HepG2 (cell line): Measurements from ENCODE around the gene BOLL. TPM values are rescaled to one million over a fixed set of nuclear protein-coding genes. Genes with fewer than 3 reads are reported as not detected.

Experiments used
- FOXC1 ChIP-seq: sonication (generic); formaldehyde crosslinking; IDR thresholded peaks from 2 replicates; pipeline ENCODE4 v1.8.0; 2022; ENCODE audit warnings: mild to moderate bottlenecking, missing genetic modification reagents, borderline replicate concordance
- FOXJ3 ChIP-seq: sonication (generic); formaldehyde crosslinking; IDR thresholded peaks from 2 replicates; pipeline ENCODE4 v1.4.0; 2020; ENCODE audit warnings: missing genetic modification reagents, mild to moderate bottlenecking, borderline replicate concordance
- KLF16 ChIP-seq, 2 experiments: sonication (generic) in 1 of 2; formaldehyde crosslinking in 1 of 2; IDR thresholded peaks; 2 replicates each; pipeline versions ENCODE4 v1.6.1 to v1.8.0; 2016 to 2023; ENCODE audit warnings: missing genetic modification reagents in 2 of 2, missing compliant biosample characterization in 1 of 2
- MAZ ChIP-seq, 2 experiments: sonication (generic) in 1 of 2; formaldehyde crosslinking in 1 of 2; IDR thresholded peaks; 2 replicates each; pipeline versions ENCODE4 v1.5.0 to v1.6.1; 2012 to 2020; ENCODE audit warnings: low read depth in 2 of 2, mild to moderate bottlenecking in 2 of 2, borderline replicate concordance in 1 of 2, improper control_type of control experiment in 1 of 2, low read length in 1 of 2, missing genetic modification reagents in 1 of 2, moderate library complexity in 1 of 2
- NFYB ChIP-seq: sonication (generic); formaldehyde crosslinking; IDR thresholded peaks from 2 replicates; pipeline ENCODE4 v1.4.0; 2020; ENCODE audit warnings: missing genetic modification reagents
- PAF1 ChIP-seq: IDR thresholded peaks from 2 replicates; pipeline ENCODE4 v1.6.1; 2016; ENCODE audit warnings: missing genetic modification reagents, missing compliant biosample characterization
- RXRA ChIP-seq: sonication (generic); formaldehyde crosslinking; IDR thresholded peaks from 2 replicates; pipeline ENCODE4 v1.5.1; 2020; ENCODE audit warnings: missing genetic modification reagents
- TGIF2 ChIP-seq: IDR thresholded peaks from 2 replicates; pipeline ENCODE4 v1.6.1; 2016; ENCODE audit warnings: control low read depth, missing compliant biosample characterization
- TOE1 ChIP-seq: sonication (generic); formaldehyde crosslinking; IDR thresholded peaks from 2 replicates; pipeline ENCODE4 v1.4.0; 2020; ENCODE audit warnings: mild to moderate bottlenecking, missing genetic modification reagents
- ZFP90 ChIP-seq: sonication (generic); formaldehyde crosslinking; IDR thresholded peaks from 2 replicates; pipeline ENCODE4 v1.8.0; 2022; ENCODE audit warnings: missing genetic modification reagents, mild to moderate bottlenecking, inconsistent platforms, borderline replicate concordance
- ZFY ChIP-seq: sonication (generic); formaldehyde crosslinking; IDR thresholded peaks from 2 replicates; pipeline ENCODE4 v1.4.0; 2020; ENCODE audit warnings: missing genetic modification reagents
- ZNF225 ChIP-seq: sonication (generic); formaldehyde crosslinking; IDR thresholded peaks from 2 replicates; pipeline ENCODE4 v1.4.0; 2020; ENCODE audit warnings: mild to moderate bottlenecking, missing genetic modification reagents
- ZNF598 ChIP-seq: sonication (generic); formaldehyde crosslinking; IDR thresholded peaks from 2 replicates; pipeline ENCODE4 v1.5.1; 2020; ENCODE audit warnings: mild to moderate bottlenecking, missing genetic modification reagents, borderline replicate concordance
- ZSCAN21 ChIP-seq: sonication (generic); formaldehyde crosslinking; IDR thresholded peaks from 2 replicates; pipeline ENCODE4 v1.8.0; 2022; ENCODE audit warnings: mild to moderate bottlenecking, missing genetic modification reagents, moderate library complexity, borderline replicate concordance
- polyA plus RNA-seq, 8 experiments: library from polyadenylated mRNA; depleted of rRNA in 3 of 8; stranded (reverse) in 7 of 8; unstranded in 1 of 8; fragments of >200 nt; fragmentation: Illumina TruSeq in 4 of 8; extraction: Trizol in 4 of 8; gene quantifications; 2 replicates each; pipeline versions ENCODE4 v1.2.1 to v1.2.3, GENCODE V29; 2011 to 2016; ENCODE audit warnings: low read depth in 4 of 8, missing spikeins in 1 of 8, mixed read lengths in 1 of 8; ENCODE audit not compliant: insufficient read depth in 1 of 8
- total RNA-seq, 5 experiments: library from RNA; depleted of rRNA; stranded (reverse); fragments of >200 nt; fragmentation: Illumina TruSeq; extraction: Trizol; gene quantifications; 2 replicates each; pipeline ENCODE4 v1.2.3, GENCODE V29; 2016; ENCODE audit warnings: low read depth in 1 of 5
- TF ChIP-seq, protein P1 (sequence below): sonication (generic); formaldehyde crosslinking; IDR thresholded peaks from one replicate; pipeline ENCODE4 v1.5.1; 2020; ENCODE audit warnings: mild to moderate bottlenecking, missing genetic modification reagents; ENCODE audit errors: not compliant biosample characterization
- TF ChIP-seq, protein P2 (sequence below): sonication (generic); formaldehyde crosslinking; conservative IDR thresholded peaks from 2 replicates; pipeline ENCODE4 v1.4.0; 2020; ENCODE audit warnings: missing genetic modification reagents
- TF ChIP-seq, protein P3 (sequence below): IDR thresholded peaks from 2 replicates; pipeline ENCODE4 v1.6.1; 2016; ENCODE audit warnings: missing compliant biosample characterization, missing genetic modification reagents, borderline replicate concordance

BOLL gene
- total and polyA plus RNA-seq, 2 of the 13 experiments (the other 11 are each of a cell fraction or from before 2014, with no cell fraction given) = not detected

DNA sequence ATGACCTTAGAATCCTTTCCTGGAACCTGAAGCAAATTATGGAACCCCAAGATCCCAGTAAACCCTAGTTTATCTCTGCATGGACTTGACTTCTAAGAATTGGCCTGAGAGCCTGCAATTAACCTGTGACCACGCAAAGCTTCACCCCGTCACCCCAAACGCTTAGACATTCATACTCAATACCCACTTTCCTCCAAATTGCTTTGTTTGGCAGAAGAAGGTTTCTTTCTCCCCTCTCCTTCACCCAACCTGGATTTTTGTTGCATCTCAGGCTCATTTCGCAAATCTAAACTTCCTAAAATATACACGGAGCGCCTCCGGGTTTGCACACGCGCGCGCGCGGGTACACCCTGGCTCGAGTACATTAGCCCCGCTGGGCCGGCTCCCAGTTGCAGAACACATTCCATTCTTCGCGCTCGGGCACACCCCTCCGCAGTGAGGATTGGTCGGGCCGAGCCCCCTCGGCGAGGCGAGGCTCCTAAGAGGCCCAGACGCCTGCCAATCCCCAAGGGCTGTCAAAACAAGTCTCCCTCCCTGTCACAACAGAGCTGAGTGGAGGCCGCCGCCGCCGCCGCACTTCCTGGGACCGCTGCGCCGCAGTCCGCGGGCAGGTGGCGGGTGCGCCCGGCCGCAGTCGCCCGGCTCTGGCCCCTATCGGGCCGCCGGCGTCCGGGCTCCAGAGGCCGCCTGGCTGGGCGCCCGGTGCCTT, 19.1 kb upstream of the BOLL start, which contains the start of gene PLCL1 (continued):
- TF ChIP-seq, protein P1, sequence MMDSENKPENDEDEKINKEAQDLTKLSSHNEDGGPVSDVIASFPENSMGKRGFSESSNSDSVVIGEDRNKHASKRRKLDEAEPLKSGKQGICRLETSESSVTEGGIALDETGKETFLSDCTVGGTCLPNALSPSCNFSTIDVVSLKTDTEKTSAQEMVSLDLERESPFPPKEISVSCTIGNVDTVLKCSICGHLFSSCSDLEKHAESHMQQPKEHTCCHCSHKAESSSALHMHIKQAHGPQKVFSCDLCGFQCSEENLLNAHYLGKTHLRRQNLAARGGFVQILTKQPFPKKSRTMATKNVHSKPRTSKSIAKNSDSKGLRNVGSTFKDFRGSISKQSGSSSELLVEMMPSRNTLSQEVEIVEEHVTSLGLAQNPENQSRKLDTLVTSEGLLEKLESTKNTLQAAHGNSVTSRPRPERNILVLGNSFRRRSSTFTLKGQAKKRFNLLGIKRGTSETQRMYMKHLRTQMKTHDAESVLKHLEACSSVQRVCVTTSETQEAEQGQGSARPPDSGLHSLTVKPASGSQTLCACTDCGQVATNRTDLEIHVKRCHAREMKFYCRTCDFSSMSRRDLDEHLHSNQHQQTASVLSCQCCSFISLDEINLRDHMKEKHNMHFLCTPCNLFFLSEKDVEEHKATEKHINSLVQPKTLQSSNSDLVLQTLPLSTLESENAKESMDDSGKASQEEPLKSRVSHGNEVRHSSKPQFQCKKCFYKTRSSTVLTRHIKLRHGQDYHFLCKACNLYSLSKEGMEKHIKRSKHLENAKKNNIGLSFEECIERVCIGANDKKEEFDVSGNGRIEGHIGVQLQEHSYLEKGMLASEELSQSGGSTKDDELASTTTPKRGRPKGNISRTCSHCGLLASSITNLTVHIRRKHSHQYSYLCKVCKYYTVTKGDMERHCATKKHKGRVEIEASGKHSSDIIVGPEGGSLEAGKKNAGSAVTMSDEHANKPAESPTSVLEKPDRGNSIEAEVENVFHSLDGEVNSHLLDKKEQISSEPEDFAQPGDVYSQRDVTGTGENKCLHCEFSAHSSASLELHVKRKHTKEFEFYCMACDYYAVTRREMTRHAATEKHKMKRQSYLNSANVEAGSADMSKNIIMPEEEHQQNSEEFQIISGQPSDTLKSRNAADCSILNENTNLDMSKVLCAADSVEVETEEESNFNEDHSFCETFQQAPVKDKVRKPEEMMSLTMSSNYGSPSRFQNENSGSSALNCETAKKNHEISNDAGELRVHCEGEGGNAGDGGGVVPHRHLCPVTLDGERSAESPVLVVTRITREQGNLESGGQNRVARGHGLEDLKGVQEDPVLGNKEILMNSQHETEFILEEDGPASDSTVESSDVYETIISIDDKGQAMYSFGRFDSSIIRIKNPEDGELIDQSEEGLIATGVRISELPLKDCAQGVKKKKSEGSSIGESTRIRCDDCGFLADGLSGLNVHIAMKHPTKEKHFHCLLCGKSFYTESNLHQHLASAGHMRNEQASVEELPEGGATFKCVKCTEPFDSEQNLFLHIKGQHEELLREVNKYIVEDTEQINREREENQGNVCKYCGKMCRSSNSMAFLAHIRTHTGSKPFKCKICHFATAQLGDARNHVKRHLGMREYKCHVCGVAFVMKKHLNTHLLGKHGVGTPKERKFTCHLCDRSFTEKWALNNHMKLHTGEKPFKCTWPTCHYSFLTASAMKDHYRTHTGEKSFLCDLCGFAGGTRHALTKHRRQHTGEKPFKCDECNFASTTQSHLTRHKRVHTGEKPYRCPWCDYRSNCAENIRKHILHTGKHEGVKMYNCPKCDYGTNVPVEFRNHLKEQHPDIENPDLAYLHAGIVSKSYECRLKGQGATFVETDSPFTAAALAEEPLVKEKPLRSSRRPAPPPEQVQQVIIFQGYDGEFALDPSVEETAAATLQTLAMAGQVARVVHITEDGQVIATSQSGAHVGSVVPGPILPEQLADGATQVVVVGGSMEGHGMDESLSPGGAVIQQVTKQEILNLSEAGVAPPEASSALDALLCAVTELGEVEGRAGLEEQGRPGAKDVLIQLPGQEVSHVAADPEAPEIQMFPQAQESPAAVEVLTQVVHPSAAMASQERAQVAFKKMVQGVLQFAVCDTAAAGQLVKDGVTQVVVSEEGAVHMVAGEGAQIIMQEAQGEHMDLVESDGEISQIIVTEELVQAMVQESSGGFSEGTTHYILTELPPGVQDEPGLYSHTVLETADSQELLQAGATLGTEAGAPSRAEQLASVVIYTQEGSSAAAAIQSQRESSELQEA (CRISPR knock-in tag) = no peak
- no peak for TF ChIP-seq TOE1 (CRISPR knock-in tag)
- TF ChIP-seq, protein P2, sequence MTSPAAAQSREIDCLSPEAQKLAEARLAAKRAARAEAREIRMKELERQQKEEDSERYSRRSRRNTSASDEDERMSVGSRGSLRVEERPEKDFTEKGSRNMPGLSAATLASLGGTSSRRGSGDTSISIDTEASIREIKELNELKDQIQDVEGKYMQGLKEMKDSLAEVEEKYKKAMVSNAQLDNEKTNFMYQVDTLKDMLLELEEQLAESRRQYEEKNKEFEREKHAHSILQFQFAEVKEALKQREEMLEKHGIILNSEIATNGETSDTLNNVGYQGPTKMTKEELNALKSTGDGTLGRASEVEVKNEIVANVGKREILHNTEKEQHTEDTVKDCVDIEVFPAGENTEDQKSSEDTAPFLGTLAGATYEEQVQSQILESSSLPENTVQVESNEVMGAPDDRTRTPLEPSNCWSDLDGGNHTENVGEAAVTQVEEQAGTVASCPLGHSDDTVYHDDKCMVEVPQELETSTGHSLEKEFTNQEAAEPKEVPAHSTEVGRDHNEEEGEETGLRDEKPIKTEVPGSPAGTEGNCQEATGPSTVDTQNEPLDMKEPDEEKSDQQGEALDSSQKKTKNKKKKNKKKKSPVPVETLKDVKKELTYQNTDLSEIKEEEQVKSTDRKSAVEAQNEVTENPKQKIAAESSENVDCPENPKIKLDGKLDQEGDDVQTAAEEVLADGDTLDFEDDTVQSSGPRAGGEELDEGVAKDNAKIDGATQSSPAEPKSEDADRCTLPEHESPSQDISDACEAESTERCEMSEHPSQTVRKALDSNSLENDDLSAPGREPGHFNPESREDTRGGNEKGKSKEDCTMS (CRISPR knock-in tag) = no peak
- no peak for TF ChIP-seq PAF1 (CRISPR knock-in tag)
- TF ChIP-seq MAZ (IDR thresholded peaks at IDR 0.05; ENCODE audit: borderline replicate concordance, low read depth, low read length) = 0 out of 2 replicates have a peak, but pooled peaks have one; percentile 18
- no peak for TF ChIP-seq MAZ (CRISPR knock-in tag; IDR thresholded peaks at IDR 0.05; ENCODE audit: low read depth)
- no peak for TF ChIP-seq RXRA
- TF ChIP-seq ZFP90 (CRISPR knock-in tag) = peak; percentile 50; the same call in 1 of the 2 replicates
- TF ChIP-seq NFYB (CRISPR knock-in tag) = peak; percentile 93
- no peak for TF ChIP-seq KLF16 (CRISPR knock-in tag; IDR thresholded peaks at IDR 0.05)
- no peak for TF ChIP-seq FOXC1 (CRISPR knock-in tag)
- 0 out of 2 replicates have a peak, but pooled peaks have one; percentile 43 for TF ChIP-seq FOXJ3 (CRISPR knock-in tag)
- TF ChIP-seq ZNF598 (CRISPR knock-in tag) = no peak
- TF ChIP-seq ZSCAN21 (CRISPR knock-in tag) = no peak
- TF ChIP-seq ZFY = peak; percentile 30; the same call in 1 of the 2 replicates
- peak; percentile 92; the same call in 1 of the 2 replicates for TF ChIP-seq TGIF2 (CRISPR knock-in tag)
- TF ChIP-seq, protein P3, sequence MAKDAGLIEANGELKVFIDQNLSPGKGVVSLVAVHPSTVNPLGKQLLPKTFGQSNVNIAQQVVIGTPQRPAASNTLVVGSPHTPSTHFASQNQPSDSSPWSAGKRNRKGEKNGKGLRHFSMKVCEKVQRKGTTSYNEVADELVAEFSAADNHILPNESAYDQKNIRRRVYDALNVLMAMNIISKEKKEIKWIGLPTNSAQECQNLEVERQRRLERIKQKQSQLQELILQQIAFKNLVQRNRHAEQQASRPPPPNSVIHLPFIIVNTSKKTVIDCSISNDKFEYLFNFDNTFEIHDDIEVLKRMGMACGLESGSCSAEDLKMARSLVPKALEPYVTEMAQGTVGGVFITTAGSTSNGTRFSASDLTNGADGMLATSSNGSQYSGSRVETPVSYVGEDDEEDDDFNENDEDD = 0 out of 2 replicates have a peak, but pooled peaks have one; percentile 24
- no peak for TF ChIP-seq ZNF225 (CRISPR knock-in tag)
